HG02623 (cell line): ENCODE data around the gene AIG1.

Experiments
- ATAC-seq: cut with Tn5 transposase; IDR thresholded peaks from one replicate; pipeline ENCODE4 v1.9.1; 2021; ENCODE audit warnings: moderate library complexity; ENCODE audit not compliant: unreplicated experiment

AIG1 gene

GRCh38 chr6:143349530-143349929 is 288.8 kb downstream of the AIG1 start:
- ATAC-seq, result no peak

- ATAC-seq, result no peak
Observed at GRCh38 chr6:143356101-143356880, 295.6 kb downstream of the AIG1 start.

- ATAC-seq, result no peak
Observed at GRCh38 chr6:143357152-143357551, 296.5 kb downstream of the AIG1 start.

- ATAC-seq, result no peak
Observed at GRCh38 chr6:143357561-143358255, 297.0 kb downstream of the AIG1 start.

- ATAC-seq, result no peak
Observed at GRCh38 chr6:143361536-143362191, 301.0 kb downstream of the AIG1 start.

GRCh38 chr6:143362192-143362558 is 301.5 kb downstream of the AIG1 start:
- ATAC-seq, result no peak

GRCh38 chr6:143363299-143363698 is 302.6 kb downstream of the AIG1 start:
- ATAC-seq, result no peak

GRCh38 chr6:143368426-143368825 is 307.7 kb downstream of the AIG1 start:
- peak; percentile 94 for ATAC-seq

- ATAC-seq, result no peak
Observed at GRCh38 chr6:143369971-143370370, 309.3 kb downstream of the AIG1 start.

- no peak for ATAC-seq
Observed at GRCh38 chr6:143370812-143371370, 310.2 kb downstream of the AIG1 start.

- no peak for ATAC-seq
Observed at GRCh38 chr6:143372199-143372882, 311.7 kb downstream of the AIG1 start.

GRCh38 chr6:143374014-143374413 is 313.3 kb downstream of the AIG1 start:
- ATAC-seq, result no peak

- no peak for ATAC-seq
Observed at GRCh38 chr6:143375022-143375585, 314.4 kb downstream of the AIG1 start.

- no peak for ATAC-seq
Observed at GRCh38 chr6:143376375-143376774, 315.7 kb downstream of the AIG1 start.

- no peak for ATAC-seq
Observed at GRCh38 chr6:143376861-143377260, 316.2 kb downstream of the AIG1 start.

- ATAC-seq, result no peak
Observed at GRCh38 chr6:143385636-143386035, 324.9 kb downstream of the AIG1 start.

GRCh38 chr6:143390278-143390677 is 329.6 kb downstream of the AIG1 start:
- ATAC-seq, result no peak
